LNCaP clone FGC (cell line): ENCODE data around the gene NAA80.
"Not testable (repeated sequence)": the region's sequence is repeated elsewhere in the genome, so short reads cannot be mapped to it uniquely, and the experiment has no call there.

ENCODE experiments used
- DNase-seq: peaks from one replicate; pipeline ENCODE4 v3.0.0-alpha.2; 2011; ENCODE audit warnings: low read depth
- H3K4me3 ChIP-seq: 2 replicates; pipeline ENCODE4 v1.5.1; 2011; ENCODE audit warnings: mild to moderate bottlenecking, low read depth, low read length, control low read depth
- TF ChIP-seq, protein P1 (sequence below): IDR thresholded peaks from 2 replicates; pipeline ENCODE4 v1.5.1; 2012; ENCODE audit warnings: mild to moderate bottlenecking; ENCODE audit not compliant: control insufficient read depth, insufficient read depth; ENCODE audit errors: extremely low read depth

NAA80 gene

DNA sequence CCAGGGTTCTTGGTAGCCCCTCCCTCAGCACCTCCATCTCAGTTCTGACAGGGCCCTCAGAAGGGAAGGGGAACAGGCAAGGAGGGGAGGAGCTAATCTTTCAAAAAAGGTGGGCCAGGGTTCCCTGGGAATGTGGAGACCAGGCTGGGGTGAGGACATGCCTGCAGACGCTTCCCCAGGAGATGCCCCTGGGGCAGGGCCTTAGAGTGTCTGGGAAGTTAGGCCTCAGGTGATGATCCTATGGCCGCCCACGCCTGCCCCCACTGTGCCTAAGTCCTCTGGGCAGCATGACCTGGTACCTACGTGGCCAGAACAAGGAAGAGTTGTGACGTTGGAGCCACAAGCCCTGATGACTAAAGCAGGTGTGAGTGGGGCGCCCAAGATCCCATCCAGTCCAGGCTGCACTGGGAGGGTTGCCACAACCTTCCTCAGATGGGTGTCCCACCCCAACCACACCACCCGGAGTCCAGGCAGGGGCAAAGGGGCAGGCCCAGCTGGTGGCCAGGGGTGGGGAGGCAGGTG lies 34.2 kb downstream of the NAA80 start:
- TF ChIP-seq, protein P1, sequence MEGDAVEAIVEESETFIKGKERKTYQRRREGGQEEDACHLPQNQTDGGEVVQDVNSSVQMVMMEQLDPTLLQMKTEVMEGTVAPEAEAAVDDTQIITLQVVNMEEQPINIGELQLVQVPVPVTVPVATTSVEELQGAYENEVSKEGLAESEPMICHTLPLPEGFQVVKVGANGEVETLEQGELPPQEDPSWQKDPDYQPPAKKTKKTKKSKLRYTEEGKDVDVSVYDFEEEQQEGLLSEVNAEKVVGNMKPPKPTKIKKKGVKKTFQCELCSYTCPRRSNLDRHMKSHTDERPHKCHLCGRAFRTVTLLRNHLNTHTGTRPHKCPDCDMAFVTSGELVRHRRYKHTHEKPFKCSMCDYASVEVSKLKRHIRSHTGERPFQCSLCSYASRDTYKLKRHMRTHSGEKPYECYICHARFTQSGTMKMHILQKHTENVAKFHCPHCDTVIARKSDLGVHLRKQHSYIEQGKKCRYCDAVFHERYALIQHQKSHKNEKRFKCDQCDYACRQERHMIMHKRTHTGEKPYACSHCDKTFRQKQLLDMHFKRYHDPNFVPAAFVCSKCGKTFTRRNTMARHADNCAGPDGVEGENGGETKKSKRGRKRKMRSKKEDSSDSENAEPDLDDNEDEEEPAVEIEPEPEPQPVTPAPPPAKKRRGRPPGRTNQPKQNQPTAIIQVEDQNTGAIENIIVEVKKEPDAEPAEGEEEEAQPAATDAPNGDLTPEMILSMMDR, result no peak
- no peak for DNase-seq
- no peak overlapping the region for H3K4me3 ChIP-seq

DNA sequence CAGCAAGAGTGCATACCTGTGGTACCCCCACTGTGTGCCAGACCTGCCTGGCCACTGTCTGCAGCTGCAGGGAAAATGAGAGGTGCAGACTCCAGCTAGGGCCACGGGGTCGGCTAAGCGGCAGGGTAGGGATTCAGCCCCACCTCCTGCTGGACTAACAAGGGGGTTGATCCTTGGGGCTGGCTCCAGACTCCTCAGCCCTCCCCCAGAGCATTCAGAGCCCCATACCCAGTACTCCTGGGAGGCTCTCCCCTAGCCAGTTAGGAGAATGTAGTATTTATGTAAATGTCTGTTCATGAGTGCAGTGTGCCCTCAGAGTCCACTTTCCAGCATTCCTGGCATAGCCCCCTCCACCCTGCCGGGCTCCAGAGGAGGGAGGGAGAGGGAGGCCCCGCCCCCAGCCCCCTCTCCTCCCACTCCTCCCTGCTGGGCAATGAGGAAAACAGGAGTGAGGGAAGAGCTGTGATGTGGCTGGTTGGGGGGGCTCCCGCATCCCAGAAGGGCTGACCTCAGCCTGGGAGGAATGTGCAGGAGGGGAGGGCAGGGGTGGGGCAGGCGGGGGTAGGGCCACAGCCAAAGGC lies 34.7 kb downstream of the NAA80 start:
- no peak for DNase-seq
- H3K4me3 ChIP-seq, result no peak overlapping the region
- TF ChIP-seq, protein P1, result no peak

DNA sequence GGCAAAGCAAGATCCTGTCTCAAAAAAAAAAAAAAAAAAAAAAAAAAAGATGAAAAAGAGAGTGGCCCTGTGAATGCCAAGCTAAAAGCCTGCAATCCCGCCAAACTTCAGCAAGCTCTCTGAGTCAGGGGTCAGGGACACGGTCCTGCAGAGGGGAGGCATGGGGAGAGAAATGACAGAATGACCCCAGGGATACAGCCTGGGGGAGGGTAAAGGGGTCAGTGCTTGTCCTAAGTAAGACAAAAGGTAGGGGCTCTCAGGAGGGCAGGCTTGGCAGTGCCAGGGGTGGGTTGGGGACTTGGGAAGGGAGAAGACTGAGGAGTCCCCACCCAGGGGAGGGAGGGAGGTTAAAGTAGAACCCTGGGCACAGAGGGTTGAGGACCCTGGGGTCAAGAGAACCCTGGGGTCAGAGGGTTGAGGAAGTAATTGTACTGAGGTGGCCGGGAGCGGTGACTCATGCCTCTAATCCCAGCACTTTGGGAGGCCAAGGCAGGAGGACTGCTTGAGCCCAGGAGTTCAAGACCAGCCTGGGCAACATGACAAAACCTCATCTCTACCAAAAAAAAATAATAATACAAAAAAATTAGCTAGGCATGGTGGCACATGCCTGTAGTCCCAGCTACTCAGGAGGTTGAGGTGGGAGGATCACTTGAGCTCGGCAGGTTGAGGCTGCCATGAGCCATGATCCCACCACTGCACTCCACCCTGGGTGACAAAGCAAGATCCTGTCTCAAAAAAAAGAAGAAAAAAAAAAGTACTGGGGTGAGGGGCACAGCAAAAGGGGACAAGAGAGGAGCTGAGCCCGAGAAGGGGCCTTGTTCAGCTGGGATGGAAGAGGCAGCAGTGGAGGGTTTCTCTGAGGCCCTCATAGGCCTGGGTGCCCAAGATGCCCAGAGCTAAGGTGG lies 35.5 kb downstream of the NAA80 start:
- TF ChIP-seq, protein P1, result no peak
- DNase-seq, result no peak
- H3K4me3 ChIP-seq, result no peak overlapping the region

DNA sequence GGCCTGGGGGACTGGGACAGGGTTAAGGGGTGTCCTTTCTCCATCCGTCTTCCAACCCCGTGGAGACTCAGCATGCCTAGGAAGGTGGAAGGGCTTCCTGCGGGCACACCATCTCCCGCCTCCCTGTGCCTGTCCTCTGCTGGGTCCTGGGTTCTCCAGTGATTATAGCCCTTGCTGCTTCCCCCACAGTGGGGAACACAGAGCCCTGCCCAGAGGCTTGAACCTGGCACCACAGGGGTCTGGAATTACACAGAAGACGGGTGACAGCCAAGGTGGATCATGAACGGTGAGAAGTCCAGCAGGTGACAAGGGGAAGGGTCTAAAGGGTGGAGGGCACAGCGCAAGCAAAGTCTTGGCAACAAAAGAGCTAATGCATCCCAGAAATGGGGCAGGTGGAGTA lies 36.4 kb downstream of the NAA80 start:
- TF ChIP-seq, protein P1, result no peak
- no peak for DNase-seq
- H3K4me3 ChIP-seq, result no peak overlapping the region

DNA sequence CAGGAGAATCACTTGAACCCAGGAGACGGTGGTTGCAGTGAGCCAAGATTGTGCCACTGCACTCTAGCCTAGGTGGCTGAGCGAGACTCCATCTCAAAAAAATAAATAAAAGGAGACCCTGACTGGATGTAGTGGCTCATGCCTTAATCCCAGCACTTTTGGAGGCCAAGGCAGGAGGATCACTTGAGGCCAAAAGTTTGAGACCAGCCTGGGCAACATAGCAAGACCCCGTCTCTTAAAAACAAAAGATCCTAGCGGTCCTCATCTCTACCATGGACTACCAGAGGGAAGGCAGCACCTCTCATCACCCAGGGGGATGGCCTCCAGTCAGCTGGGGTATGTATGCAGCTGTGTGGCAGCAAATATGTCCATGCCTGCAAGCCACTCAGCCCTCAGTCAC lies 37.0 kb downstream of the NAA80 start:
- DNase-seq, H3K4me3 ChIP-seq: not testable (repeated sequence)

DNA sequence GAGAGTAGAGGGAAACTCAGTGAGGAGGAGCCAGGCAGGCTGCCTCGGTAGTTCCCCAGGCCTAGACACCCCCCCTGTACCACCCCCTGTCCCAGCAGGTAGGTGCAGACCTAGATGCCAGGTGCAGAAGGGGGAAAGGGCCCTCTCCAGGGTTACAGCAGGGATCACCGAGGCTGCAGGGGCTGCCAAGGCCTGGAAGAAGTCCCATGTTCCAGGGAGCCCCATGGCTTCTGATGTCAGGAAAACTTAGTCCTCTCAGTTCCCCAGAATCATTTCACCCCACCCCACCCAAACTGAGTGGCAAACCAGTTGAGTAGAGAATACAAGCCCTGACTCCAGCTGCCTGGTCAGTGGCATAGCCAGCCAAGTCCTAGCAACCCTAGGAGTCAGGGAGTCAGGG lies 37.7 kb downstream of the NAA80 start:
- TF ChIP-seq, protein P1, result no peak
- no peak for DNase-seq
- H3K4me3 ChIP-seq, result peak overlapping the region; percentile 66

DNA sequence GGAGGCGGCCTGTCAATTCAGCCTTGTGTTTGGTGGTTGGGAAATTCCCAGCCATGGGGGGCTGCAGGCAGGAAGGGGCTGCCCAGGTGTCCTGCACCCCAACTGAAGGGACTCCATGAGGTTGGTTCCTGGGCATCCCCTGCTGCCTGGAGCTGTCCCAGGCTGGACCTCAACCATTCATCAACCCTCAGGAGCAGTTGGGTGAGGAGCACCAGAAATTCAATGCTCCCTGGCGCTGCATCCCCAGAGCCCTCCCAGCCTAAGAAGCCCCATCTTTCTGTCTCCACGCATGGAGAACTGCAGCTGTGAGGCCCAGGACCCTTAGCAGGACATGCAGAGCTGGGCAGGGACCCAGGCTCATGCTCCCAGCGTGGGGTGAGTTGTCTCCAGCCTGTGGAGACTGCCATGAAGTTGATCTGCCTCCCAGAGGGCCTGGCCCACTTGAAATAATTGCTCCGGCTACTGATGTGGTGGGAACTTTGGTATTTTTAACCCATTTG lies 38.2 kb downstream of the NAA80 start:
- no peak for DNase-seq
- TF ChIP-seq, protein P1, result no peak
- H3K4me3 ChIP-seq, result peak overlapping the region; percentile 66
